Mammary epithelial cell (primary cell): Measurements from ENCODE around the gene PCDHGA7.
"Not testable (repeated sequence)": the region's sequence is repeated elsewhere in the genome, so short reads cannot be mapped to it uniquely, and the experiment has no call there.

Experiments used
- CTCF ChIP-seq, 2 donors: IDR thresholded peaks in 1 of 2; conservative IDR thresholded peaks in 1 of 2; 2 replicates each; pipeline ENCODE4 v1.5.1; 2011 to 2012; ENCODE audit warnings: inconsistent platforms in 2 of 2, low read length in 2 of 2, mild to moderate bottlenecking in 2 of 2, control low read depth in 1 of 2, low read depth in 1 of 2; ENCODE audit not compliant: insufficient read depth in 1 of 2; ENCODE audit errors: extremely low read depth in 1 of 2
- EZH2 ChIP-seq: IDR thresholded peaks from 2 replicates; pipeline ENCODE4 v1.6.1; 2012; ENCODE audit warnings: low read length, inconsistent platforms, borderline replicate concordance

DNA sequence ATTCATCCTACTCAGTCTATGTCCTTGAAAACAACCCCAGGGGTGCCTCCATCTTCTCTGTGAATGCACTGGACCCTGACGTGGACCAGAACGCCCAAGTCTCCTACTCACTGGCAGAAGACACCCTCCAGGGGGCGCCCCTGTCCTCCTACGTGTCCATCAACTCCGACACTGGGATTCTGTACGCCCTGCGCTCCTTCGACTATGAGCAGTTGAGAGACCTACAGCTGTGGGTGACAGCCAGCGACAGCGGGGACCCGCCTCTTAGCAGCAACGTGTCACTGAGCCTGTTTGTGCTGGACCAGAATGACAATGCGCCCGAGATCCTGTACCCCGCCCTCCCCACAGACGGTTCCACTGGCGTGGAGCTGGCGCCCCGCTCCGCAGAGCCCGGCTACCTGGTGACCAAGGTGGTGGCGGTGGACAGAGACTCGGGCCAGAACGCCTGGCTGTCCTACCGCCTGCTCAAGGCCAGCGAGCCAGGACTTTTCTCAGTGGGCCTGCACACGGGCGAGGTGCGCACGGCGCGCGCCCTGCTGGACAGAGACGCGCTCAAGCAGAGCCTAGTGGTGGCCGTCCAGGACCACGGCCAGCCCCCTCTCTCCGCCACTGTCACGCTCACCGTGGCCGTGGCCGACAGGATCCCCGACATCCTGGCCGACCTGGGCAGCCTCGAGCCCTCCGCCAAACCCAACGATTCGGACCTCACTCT is 6.9 kb upstream of the PCDHGA7 start:
- TF ChIP-seq CTCF (conservative IDR thresholded peaks at IDR 0.05 in 1 of 2, IDR thresholded peaks at IDR 0.05 in 1 of 2; ENCODE audit: extremely low read depth in 1 of 2, insufficient read depth in 1 of 2, low read depth in 1 of 2, low read length in 2 of 2); EZH2: not testable (repeated sequence)
